HL-60 (cell line): Measurements from ENCODE around the gene TRMT5.

Source experiments
- GABPA ChIP-seq: IDR thresholded peaks from 2 replicates; pipeline ENCODE4 v1.6.1; 2012; ENCODE audit warnings: low read depth
- POLR2AphosphoS5 ChIP-seq: IDR thresholded peaks from 2 replicates; pipeline ENCODE4 v1.6.1; 2012; ENCODE audit warnings: low read depth
- TF ChIP-seq, protein P1 (sequence below): IDR thresholded peaks from one replicate; pipeline ENCODE4 v1.5.1; 2011; ENCODE audit warnings: low read length, control low read depth, inconsistent platforms; ENCODE audit not compliant: insufficient read depth
- TF ChIP-seq, protein P2 (sequence below): IDR thresholded peaks from 2 replicates; pipeline ENCODE4 v1.6.1; 2012; ENCODE audit warnings: low read depth; ENCODE audit not compliant: insufficient replicate concordance

GRCh38 chr14:60974090-60974651, 6.7 kb downstream of the TRMT5 start:
- TF ChIP-seq, protein P1, sequence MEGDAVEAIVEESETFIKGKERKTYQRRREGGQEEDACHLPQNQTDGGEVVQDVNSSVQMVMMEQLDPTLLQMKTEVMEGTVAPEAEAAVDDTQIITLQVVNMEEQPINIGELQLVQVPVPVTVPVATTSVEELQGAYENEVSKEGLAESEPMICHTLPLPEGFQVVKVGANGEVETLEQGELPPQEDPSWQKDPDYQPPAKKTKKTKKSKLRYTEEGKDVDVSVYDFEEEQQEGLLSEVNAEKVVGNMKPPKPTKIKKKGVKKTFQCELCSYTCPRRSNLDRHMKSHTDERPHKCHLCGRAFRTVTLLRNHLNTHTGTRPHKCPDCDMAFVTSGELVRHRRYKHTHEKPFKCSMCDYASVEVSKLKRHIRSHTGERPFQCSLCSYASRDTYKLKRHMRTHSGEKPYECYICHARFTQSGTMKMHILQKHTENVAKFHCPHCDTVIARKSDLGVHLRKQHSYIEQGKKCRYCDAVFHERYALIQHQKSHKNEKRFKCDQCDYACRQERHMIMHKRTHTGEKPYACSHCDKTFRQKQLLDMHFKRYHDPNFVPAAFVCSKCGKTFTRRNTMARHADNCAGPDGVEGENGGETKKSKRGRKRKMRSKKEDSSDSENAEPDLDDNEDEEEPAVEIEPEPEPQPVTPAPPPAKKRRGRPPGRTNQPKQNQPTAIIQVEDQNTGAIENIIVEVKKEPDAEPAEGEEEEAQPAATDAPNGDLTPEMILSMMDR, result no peak
- no peak for TF ChIP-seq POLR2AphosphoS5
- TF ChIP-seq, protein P2, sequence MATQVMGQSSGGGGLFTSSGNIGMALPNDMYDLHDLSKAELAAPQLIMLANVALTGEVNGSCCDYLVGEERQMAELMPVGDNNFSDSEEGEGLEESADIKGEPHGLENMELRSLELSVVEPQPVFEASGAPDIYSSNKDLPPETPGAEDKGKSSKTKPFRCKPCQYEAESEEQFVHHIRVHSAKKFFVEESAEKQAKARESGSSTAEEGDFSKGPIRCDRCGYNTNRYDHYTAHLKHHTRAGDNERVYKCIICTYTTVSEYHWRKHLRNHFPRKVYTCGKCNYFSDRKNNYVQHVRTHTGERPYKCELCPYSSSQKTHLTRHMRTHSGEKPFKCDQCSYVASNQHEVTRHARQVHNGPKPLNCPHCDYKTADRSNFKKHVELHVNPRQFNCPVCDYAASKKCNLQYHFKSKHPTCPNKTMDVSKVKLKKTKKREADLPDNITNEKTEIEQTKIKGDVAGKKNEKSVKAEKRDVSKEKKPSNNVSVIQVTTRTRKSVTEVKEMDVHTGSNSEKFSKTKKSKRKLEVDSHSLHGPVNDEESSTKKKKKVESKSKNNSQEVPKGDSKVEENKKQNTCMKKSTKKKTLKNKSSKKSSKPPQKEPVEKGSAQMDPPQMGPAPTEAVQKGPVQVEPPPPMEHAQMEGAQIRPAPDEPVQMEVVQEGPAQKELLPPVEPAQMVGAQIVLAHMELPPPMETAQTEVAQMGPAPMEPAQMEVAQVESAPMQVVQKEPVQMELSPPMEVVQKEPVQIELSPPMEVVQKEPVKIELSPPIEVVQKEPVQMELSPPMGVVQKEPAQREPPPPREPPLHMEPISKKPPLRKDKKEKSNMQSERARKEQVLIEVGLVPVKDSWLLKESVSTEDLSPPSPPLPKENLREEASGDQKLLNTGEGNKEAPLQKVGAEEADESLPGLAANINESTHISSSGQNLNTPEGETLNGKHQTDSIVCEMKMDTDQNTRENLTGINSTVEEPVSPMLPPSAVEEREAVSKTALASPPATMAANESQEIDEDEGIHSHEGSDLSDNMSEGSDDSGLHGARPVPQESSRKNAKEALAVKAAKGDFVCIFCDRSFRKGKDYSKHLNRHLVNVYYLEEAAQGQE, result no peak
- TF ChIP-seq GABPA, result no peak
